Brain microvascular endothelial cell (primary cell): ENCODE results near the gene RBM38.

ENCODE experiments used
- DNase-seq: peaks from one replicate; pipeline ENCODE4 v3.0.0-alpha.2; 2020
- H3K27ac ChIP-seq: fragments of 250-450 bp; sonication (Bioruptor Pico); 2 replicates; pipeline ENCODE4 v1.5.1; 2020; ENCODE audit warnings: mild to moderate bottlenecking, moderate library complexity
- H3K27me3 ChIP-seq: fragments of 250-450 bp; sonication (Bioruptor Pico); replicated peaks from 2 replicates; pipeline ENCODE4 v1.5.1; 2020; ENCODE audit warnings: mild to moderate bottlenecking
- H3K36me3 ChIP-seq: fragments of 250-450 bp; sonication (Bioruptor Pico); replicated peaks from 2 replicates; pipeline ENCODE4 v1.5.1; 2020; ENCODE audit warnings: mild to moderate bottlenecking
- H3K4me3 ChIP-seq: 2 replicates; pipeline ENCODE4 v1.5.1; 2011; ENCODE audit warnings: low read depth, mild to moderate bottlenecking, control low read depth, low read length, moderate library complexity
- in situ Hi-C: cut with HindIII; loops from 2 replicates; pipeline ENCODE4 v1.10.0; 2017; ENCODE audit warnings: low sequenced_read_pairs, low pct_ligation_motif_present
- TF ChIP-seq, protein P1 (sequence below): IDR thresholded peaks from 2 replicates; pipeline ENCODE4 v1.5.1; 2011; ENCODE audit warnings: low read depth, mild to moderate bottlenecking, moderate library complexity, low read length, control low read depth, inconsistent platforms; ENCODE audit errors: missing control alignments

The RBM38 gene

GRCh38 chr20:57399587-57400155, 8.5 kb downstream of the RBM38 start:
- Histone ChIP-seq H3K27ac (no peak overlapping the region), H3K36me3 (no peaks in the 10 kb centered on the region), H3K27me3 (no peaks in the 10 kb centered on the region), H3K4me3 (no peak overlapping the region)
- TF ChIP-seq, protein P1, sequence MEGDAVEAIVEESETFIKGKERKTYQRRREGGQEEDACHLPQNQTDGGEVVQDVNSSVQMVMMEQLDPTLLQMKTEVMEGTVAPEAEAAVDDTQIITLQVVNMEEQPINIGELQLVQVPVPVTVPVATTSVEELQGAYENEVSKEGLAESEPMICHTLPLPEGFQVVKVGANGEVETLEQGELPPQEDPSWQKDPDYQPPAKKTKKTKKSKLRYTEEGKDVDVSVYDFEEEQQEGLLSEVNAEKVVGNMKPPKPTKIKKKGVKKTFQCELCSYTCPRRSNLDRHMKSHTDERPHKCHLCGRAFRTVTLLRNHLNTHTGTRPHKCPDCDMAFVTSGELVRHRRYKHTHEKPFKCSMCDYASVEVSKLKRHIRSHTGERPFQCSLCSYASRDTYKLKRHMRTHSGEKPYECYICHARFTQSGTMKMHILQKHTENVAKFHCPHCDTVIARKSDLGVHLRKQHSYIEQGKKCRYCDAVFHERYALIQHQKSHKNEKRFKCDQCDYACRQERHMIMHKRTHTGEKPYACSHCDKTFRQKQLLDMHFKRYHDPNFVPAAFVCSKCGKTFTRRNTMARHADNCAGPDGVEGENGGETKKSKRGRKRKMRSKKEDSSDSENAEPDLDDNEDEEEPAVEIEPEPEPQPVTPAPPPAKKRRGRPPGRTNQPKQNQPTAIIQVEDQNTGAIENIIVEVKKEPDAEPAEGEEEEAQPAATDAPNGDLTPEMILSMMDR = no peak
- DNase-seq = no peak
- in situ Hi-C loops = no loop called here

DNA sequence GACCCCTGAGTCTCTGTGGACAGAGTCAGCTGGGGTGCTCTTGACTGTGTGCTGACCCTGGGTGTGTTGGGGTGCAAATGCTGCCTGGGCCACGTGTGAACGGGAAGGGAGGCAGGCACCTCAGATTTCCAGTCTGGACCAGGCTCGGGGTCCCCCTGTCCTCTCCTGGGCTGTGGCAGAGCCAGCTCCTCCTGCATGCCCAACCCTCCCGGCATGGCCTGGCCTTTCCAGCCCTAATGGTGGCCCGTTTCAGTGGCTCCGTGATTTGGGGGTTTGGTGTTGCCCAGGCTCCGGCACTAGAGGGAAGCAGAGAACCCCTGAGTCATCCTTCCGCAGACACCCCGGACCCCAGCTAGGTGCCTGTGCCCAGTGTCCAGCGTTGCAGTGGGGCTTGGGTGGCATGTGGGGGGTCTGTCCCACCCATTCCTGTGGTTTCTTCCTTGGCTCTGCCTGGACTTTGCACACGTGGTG, 9.1 kb downstream of the RBM38 start:
- Histone ChIP-seq H3K36me3 (no peaks in the 10 kb centered on the region), H3K27ac (no peak overlapping the region), H3K27me3 (no peaks in the 10 kb centered on the region), H3K4me3 (no peak overlapping the region)
- TF ChIP-seq, protein P1 = peak; percentile 23
- in situ Hi-C loops = no loop called here
- no peak for DNase-seq

GRCh38 chr20:57400821-57401564, 9.8 kb downstream of the RBM38 start:
- H3K36me3 ChIP-seq = no peaks in the 10 kb centered on the region
- H3K27ac ChIP-seq = no peak overlapping the region
- TF ChIP-seq, protein P1 = no peak
- no peak overlapping the region for H3K4me3 ChIP-seq
- DNase-seq = no peak
- in situ Hi-C loops = no loop called here
- H3K27me3 ChIP-seq = no peaks in the 10 kb centered on the region

GRCh38 chr20:57401565-57401918, 10.3 kb downstream of the RBM38 start:
- no peak overlapping the region for H3K4me3 ChIP-seq
- no peaks in the 10 kb centered on the region for H3K36me3 ChIP-seq
- TF ChIP-seq, protein P1 = no peak
- H3K27me3 ChIP-seq = no peaks in the 10 kb centered on the region
- no peak overlapping the region for H3K27ac ChIP-seq
- in situ Hi-C loops = no loop called here
- DNase-seq = no peak

DNA sequence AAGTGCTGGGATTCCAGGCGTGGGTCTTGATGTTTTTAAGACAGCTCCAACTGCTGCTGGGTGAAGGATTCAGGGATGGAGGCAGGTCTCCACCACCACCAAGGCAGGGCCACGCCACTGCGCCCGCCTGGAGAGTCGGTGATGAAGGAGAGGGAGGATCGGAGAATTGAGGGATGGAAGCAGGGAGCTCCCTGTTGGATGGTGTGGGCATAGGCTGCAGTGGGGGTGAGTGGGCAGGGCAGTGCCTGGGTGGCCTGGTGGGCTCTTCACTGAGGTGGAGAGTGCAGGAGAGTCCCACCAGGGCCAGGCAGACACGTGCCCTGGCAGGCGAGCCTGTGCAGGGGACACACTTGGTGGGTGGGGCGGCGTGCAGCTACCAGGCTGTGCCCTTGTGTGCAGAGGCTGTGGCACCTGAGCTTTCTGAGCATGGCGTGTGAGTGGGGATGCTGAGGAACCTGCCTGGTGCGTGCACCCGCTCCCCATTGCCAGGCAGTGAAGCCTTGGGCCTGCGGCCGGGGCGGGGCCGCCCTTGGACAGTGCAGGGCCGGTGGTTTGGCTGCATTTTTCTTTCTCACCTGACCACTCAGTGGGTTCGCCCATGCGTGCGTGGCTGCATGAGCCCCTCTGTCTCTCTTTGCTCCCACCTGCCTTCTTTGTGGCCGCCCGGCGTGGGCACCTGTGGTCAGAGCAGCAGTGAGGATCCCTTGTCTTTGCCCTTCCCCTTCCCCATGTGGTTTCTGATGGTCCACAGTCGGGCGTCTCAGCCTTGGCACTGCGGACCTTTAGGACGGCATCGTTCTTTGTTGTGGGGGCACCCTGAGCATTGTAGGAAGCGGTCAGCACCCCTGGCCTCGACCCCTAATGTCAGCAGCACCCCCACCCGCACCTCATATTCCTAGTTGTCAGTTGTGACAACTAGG, 11.3 kb downstream of the RBM38 start:
- Histone ChIP-seq H3K4me3 (no peak overlapping the region), H3K27me3 (no peaks in the 10 kb centered on the region), H3K27ac (no peak overlapping the region), H3K36me3 (no peaks in the 10 kb centered on the region)
- DNase-seq = no peak
- TF ChIP-seq, protein P1 = no peak
- in situ Hi-C loops = no loop called here
